ENCODE data around the gene CDC42SE2.

DNA sequence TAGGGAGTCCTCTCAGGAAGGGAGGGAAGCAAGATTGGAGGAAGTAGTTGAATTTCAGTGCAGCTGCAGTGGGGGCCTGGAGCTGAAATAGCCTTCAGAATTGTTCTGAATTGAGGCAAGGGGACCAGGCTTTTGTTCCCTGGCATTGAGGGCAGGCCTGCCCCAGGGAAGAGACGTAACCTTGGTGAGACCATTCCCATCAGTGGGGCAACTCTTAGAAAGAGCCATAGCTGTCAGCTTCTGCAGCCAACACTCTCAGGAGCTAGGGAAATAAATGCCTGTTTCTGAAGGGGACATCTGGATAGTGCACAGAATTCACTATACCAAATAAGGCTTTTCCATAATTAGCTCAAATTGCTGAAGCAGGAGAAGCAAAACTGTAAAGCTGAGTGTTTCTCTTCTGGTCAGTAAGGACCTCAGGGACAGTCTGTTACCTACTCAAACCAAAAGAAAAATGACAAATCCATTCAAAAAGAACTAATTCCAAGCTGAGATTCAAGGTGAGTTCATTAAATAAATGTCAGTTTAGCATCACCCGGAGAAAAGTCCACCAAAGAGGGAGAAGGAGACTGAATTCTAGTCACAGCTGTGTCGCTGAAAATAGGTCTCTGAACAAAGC, 49.1 kb upstream of the CDC42SE2 start:
- no peak for TF ChIP-seq CTCF (conservative IDR thresholded peaks at IDR 0.05; ENCODE audit: low read depth, low read length)
- TF ChIP-seq SMC3 (IDR thresholded peaks at IDR 0.05; ENCODE audit: low read depth, low read length): no peak
- no peak for TF ChIP-seq POLR2A (IDR thresholded peaks at IDR 0.05; ENCODE audit: low read depth, low read length)
- no peak for TF ChIP-seq CEBPB (IDR thresholded peaks at IDR 0.05; ENCODE audit: low read depth, low read length)
- TF ChIP-seq RAD21 (IDR thresholded peaks at IDR 0.05; ENCODE audit: low read length): no peak
- TF ChIP-seq CHD1 (IDR thresholded peaks at IDR 0.05; ENCODE audit: low read depth, low read length): no peak
- no peak for TF ChIP-seq MXI1 (IDR thresholded peaks at IDR 0.05; ENCODE audit: borderline replicate concordance, low read depth, low read length)
- TF ChIP-seq FOS (IDR thresholded peaks at IDR 0.05; ENCODE audit: low read depth, low read length): no peak
- no peak for TF ChIP-seq USF2 (IDR thresholded peaks at IDR 0.05; ENCODE audit: low read depth, low read length)
- TF ChIP-seq BHLHE40 (IDR thresholded peaks at IDR 0.05; ENCODE audit: low read depth, low read length): no peak
